Common myeloid progenitor, CD34-positive (primary cell): ENCODE measurements around the gene ARHGEF28.

Experiments used
- CTCF ChIA-PET: fragments of 350-600 bp; sonication (Branson Sonifier 250); formaldehyde crosslinking; loops from one replicate; lab custom pipeline; 2021; ENCODE audit warnings: antibody characterized with exemption; lab: Charles Lee
- POLR2A ChIA-PET: fragments of 350-600 bp; sonication (Branson Sonifier 250); formaldehyde crosslinking; loops from one replicate; lab custom pipeline; 2021; ENCODE audit warnings: antibody characterized with exemption; lab: Charles Lee
- DNase-seq, 3 donors: peaks; one replicate each; pipeline versions ENCODE4 v3.0.0 to v3.0.0-alpha.2; 2013
- H3K27ac ChIP-seq, 2 experiments: 1 replicate in 1 of 2; 2 replicates in 1 of 2; pipeline ENCODE4 v1.7.0; 2013; ENCODE audit warnings: inconsistent platforms in 2 of 2, low read length in 2 of 2, mild to moderate bottlenecking in 2 of 2, low read depth in 1 of 2, moderate library complexity in 1 of 2; ENCODE audit not compliant: severe bottlenecking in 2 of 2, insufficient read depth in 1 of 2, poor library complexity in 1 of 2
- H3K27me3 ChIP-seq, 5 experiments: replicated peaks in 2 of 5; 1 replicate in 3 of 5; 2 replicates in 2 of 5; pipeline versions ENCODE4 v1.6.1 to v1.7.0; 2013; ENCODE audit warnings: low read length in 4 of 5, mild to moderate bottlenecking in 2 of 5, moderate library complexity in 2 of 5, inconsistent platforms in 1 of 5; ENCODE audit not compliant: insufficient read depth in 5 of 5, control insufficient read depth in 4 of 5
- H3K36me3 ChIP-seq, 4 experiments: 1 replicate in 2 of 4; 2 replicates in 2 of 4; pipeline versions ENCODE4 v1.6.1 to v1.7.0; 2013; ENCODE audit warnings: low read length in 3 of 4, control low read depth in 1 of 4, mild to moderate bottlenecking in 1 of 4; ENCODE audit not compliant: control insufficient read depth in 4 of 4, insufficient read depth in 4 of 4
- H3K4me1 ChIP-seq, 4 experiments: 1 replicate in 3 of 4; 2 replicates in 1 of 4; pipeline versions ENCODE4 v1.6.1 to v1.7.1; 2013; ENCODE audit warnings: low read length in 3 of 4, mild to moderate bottlenecking in 3 of 4, control low read depth in 1 of 4, inconsistent platforms in 1 of 4, moderate library complexity in 1 of 4; ENCODE audit not compliant: control insufficient read depth in 4 of 4, insufficient read depth in 4 of 4; ENCODE audit errors: control extremely low read depth in 1 of 4
- H3K4me3 ChIP-seq, 7 experiments: 1 replicate in 4 of 7; 2 replicates in 3 of 7; pipeline versions ENCODE4 v1.5.1 to v1.7.0; 2013; ENCODE audit warnings: mild to moderate bottlenecking in 7 of 7, low read length in 6 of 7, moderate library complexity in 6 of 7, inconsistent platforms in 2 of 7, low read depth in 2 of 7, control low read depth in 1 of 7; ENCODE audit not compliant: insufficient read depth in 4 of 7, control insufficient read depth in 1 of 7; ENCODE audit errors: extremely low read depth in 1 of 7
- H3K9me3 ChIP-seq, 5 experiments: 1 replicate in 4 of 5; 2 replicates in 1 of 5; pipeline versions ENCODE4 v1.6.1 to v1.7.1; 2013; ENCODE audit warnings: low read length in 4 of 5, mild to moderate bottlenecking in 2 of 5, inconsistent platforms in 1 of 5, low read depth in 1 of 5, moderate library complexity in 1 of 5; ENCODE audit not compliant: control insufficient read depth in 4 of 5, insufficient read depth in 2 of 5; ENCODE audit errors: control extremely low read depth in 1 of 5
- WGBS: methylation state at CpG from one replicate; pipeline ENCODE4 v1.1.5; 2013; ENCODE audit not compliant: insufficient coverage; 5-methylcytosine and 5-hydroxymethylcytosine counted together

The ARHGEF28 gene

DNA sequence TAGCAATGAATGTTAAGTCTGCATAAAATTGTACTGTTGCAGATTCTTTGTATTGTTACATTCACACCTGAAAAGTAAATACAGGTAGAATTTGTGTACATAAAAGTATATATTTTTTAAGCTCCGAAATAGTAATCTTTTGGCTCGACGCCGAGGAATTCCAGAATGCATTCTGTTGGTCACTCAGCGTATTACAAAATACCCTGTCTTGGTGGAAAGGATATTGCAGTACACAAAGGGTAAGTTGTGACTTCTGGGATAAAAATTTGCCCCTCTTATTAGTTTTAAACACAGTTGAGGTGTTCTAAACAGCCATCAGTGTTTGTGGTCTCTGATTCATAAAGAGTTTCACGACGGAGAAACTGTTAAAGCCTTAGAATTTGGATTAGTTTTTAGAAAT, 257.6 kb downstream of the ARHGEF28 start:
- POLR2A ChIA-PET: no interaction called here
- CTCF ChIA-PET: interaction anchor here (0.9 kb wide), 1 partner anchor 55 kb away, joined by 4 read pairs; no protein-coding TSS in a partner anchor
- Histone ChIP-seq H3K27ac (no peak overlapping the region), H3K4me1 (no peaks in the 10 kb centered on the region), H3K4me3 (no peak overlapping the region), H3K9me3 (no peaks in the 10 kb centered on the region), H3K36me3 (no peaks in the 10 kb centered on the region), H3K27me3 (no peaks in the 10 kb centered on the region)
- no CpG with 5 or more reads among the region's 7 CpGs for WGBS
- no peak for DNase-seq

DNA sequence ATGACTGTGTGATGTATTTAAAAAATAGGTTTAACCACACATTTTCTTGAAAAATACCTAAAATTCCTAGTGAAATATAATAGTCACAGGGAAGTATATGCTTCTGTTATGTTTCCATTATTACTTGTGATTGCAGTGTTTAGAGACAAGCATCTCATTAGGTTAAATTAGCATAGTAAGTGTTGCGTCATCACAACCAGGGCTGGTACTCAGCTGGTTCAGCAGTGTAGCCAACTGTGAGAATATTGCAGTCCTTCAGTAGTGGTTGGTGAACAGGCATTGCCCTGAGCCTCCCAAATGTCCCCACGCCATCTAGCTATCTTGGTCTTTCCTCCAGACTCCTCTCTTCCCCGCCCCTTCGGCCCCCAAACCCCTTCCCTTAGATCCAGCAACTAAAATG, 261.7 kb downstream of the ARHGEF28 start:
- no peak for DNase-seq
- Histone ChIP-seq H3K27ac (no peak overlapping the region), H3K27me3 (no peaks in the 10 kb centered on the region), H3K4me1 (no peaks in the 10 kb centered on the region), H3K36me3 (no peaks in the 10 kb centered on the region), H3K4me3 (no peak overlapping the region), H3K9me3 (no peaks in the 10 kb centered on the region)
- WGBS: 100% methylated on average over 4 of the region's 4 CpGs
- ChIA-PET CTCF (interaction anchor here (1.1 kb wide), 1 partner anchor 759 kb away, joined by 3 read pairs; no protein-coding TSS in a partner anchor), POLR2A (no interaction called here)

DNA sequence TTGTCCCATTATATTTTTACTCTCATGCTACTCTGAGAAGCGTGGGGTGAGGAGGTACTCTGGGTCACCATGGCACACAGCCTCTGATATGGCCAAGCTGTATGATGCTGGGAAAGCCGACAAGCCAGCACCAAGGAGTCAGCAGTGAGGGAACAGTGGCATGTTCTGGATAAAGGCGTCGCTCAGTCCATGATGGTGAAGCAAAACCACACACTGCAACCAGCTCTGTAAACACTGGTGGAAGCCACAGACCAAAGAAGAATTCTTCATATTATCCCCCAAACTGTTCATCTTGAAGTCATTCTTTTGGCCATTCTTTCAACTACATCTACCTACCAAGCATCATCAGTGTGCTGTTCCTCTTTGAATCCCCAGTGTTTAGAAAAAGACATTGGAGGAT, 264.6 kb downstream of the ARHGEF28 start:
- H3K36me3 ChIP-seq: no peaks in the 10 kb centered on the region

DNA sequence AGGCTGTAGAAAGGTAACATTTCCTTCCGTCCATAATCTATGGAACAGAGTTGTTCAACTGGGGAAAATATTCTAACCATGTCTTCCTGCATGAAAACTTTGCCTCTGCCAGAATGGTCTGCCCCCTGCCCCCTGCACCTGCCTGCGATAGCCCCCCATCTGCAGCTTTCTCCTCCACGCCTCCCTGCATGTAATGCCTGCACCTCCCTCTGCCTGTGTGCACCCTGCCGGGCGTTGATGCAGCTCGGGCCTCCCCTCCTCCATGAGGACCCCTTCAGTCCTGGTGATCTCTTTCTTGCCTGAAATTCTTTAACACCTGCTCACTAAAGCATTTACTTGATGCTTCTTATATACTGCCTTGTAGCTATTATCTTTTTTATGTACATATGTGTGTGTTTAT, 266.2 kb downstream of the ARHGEF28 start:
- WGBS: 100% methylated on average over 3 of the region's 6 CpGs
- Histone ChIP-seq H3K4me3 (no peak overlapping the region), H3K27ac (no peak overlapping the region), H3K36me3 (no peaks in the 10 kb centered on the region), H3K27me3 (no peaks in the 10 kb centered on the region), H3K4me1 (no peaks in the 10 kb centered on the region), H3K9me3 (no peaks in the 10 kb centered on the region)
- no peak for DNase-seq
- CTCF ChIA-PET: no interaction called here
- POLR2A ChIA-PET: no interaction called here

More for the DNA sequence above, 264.6 kb downstream of the ARHGEF28 start:
- Histone ChIP-seq H3K27ac (no peak overlapping the region), H3K4me3 (no peak overlapping the region), H3K4me1 (no peaks in the 10 kb centered on the region), H3K9me3 (no peaks in the 10 kb centered on the region), H3K27me3 (no peaks in the 10 kb centered on the region)
- CTCF ChIA-PET: no interaction called here
- no peak for DNase-seq
- POLR2A ChIA-PET: no interaction called here
- WGBS: 97% methylated on average over 4 of the region's 4 CpGs

DNA sequence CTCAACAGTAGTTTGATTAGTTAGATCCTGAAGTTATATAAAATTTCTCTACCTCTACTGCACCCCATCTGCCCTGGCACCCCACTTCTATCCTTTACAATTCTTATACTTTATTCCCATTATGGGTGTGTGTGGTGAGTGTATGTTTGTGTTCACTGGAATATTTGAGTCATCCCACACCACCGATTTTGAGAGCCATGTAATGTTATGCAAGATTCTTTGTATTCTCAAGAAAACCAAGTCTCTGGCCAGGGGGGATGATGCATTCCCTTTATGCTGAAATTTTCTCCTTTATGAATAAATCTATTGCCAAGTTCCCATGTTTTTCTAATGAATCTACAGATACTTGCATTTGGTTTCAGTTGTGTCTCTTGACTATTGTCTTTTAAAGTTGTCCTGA, 266.8 kb downstream of the ARHGEF28 start:
- CTCF ChIA-PET: no interaction called here

DNA sequence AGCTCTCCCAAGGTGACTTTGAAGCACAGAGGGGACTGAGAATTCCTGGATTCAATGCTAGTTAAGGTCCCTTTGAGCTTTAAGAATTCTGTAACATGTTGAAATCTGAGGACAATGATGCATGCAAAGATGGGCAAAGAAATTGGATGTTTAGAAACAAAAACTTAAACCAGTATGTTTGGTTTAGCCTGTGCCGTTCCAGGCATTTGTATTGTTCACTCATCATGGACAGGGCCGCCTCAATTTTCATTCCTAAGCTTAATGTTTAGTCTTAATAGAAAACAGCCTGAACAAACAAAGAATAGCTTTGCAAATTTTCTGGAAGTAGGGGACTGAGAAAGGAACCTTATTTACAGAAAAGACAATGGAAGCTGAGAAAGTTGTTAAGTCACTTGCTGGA, 267.8 kb downstream of the ARHGEF28 start:
- H3K4me3 ChIP-seq: no peak overlapping the region
- CTCF ChIA-PET: interaction anchor here (1.0 kb wide), 1 partner anchor 9 kb away, joined by 4 read pairs; no protein-coding TSS in a partner anchor
- no peaks in the 10 kb centered on the region for H3K36me3 ChIP-seq
- H3K27ac ChIP-seq: no peak overlapping the region
- H3K9me3 ChIP-seq: no peaks in the 10 kb centered on the region
- H3K4me1 ChIP-seq: no peaks in the 10 kb centered on the region
- DNase-seq: no peak
- no CpG with 5 or more reads among the region's 2 CpGs for WGBS
- H3K27me3 ChIP-seq: no peaks in the 10 kb centered on the region
- POLR2A ChIA-PET: no interaction called here

More for the DNA sequence above, 266.8 kb downstream of the ARHGEF28 start:
- WGBS: no CpG with 5 or more reads among the region's 1 CpG
- Histone ChIP-seq H3K27ac (no peak overlapping the region), H3K4me3 (no peak overlapping the region), H3K9me3 (no peaks in the 10 kb centered on the region), H3K27me3 (no peaks in the 10 kb centered on the region), H3K36me3 (no peaks in the 10 kb centered on the region), H3K4me1 (no peaks in the 10 kb centered on the region)
- POLR2A ChIA-PET: no interaction called here
- no peak for DNase-seq

- CTCF ChIA-PET: no interaction called here
- WGBS: 97% methylated on average over 5 of the region's 6 CpGs
Observed at GRCh38 chr5:73894860-73895259, 268.9 kb downstream of the ARHGEF28 start.

More at GRCh38 chr5:73894860-73895259, 268.9 kb downstream of the ARHGEF28 start:
- Histone ChIP-seq H3K4me1 (no peaks in the 10 kb centered on the region), H3K27me3 (no peaks in the 10 kb centered on the region), H3K4me3 (no peak overlapping the region), H3K36me3 (no peaks in the 10 kb centered on the region), H3K9me3 (no peaks in the 10 kb centered on the region), H3K27ac (no peak overlapping the region)
- POLR2A ChIA-PET: no interaction called here
- DNase-seq: no peak
